ENCODE measurements around the gene CRACR2A. TPM values are rescaled to one million over a fixed set of nuclear protein-coding genes. Genes with fewer than 3 reads are reported as not detected.

CRACR2A gene
- total RNA-seq, 1 experiment from 2014 or later, result not detected

DNA sequence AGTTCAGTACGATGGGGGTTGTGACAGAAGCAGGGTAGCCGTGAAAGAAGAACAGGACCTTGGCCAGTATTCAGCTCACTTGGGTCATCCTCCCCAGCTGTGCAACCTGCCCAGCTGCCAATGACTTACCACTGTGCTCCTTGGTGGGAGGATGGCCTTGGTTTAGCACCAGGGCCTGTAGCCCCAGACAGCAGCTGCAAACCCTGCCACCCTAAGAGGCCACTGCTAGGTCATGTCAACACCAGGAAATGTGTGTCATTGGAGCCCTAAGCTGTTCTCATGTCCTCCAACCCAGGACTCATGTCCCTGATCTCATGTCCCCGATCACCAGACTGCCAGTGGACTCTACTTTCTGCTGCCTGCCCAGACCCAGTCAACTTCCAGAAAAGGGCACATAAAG lies 3.0 kb upstream of the CRACR2A start:
- H3K9ac ChIP-seq (ENCODE audit: low read length), result no peak overlapping the region
- ATAC-seq (no peak), DNase-seq (no peak)
- H3K36me3 ChIP-seq (ENCODE audit: low read depth, low read length), result no peaks in the 10 kb centered on the region
- BruUV-seq (replicated peaks), result no TSS peak
- no peak overlapping the region for H2AFZ ChIP-seq (ENCODE audit: low read length)
- H4K20me1 ChIP-seq (ENCODE audit: low read length), result no peaks in the 10 kb centered on the region
- no peak overlapping the region for H3K4me3 ChIP-seq (ENCODE audit: low read length)
- no peaks in the 10 kb centered on the region for H3K4me1 ChIP-seq (ENCODE audit: insufficient read depth, low read length)
- no peak overlapping the region for H3K27ac ChIP-seq (ENCODE audit: low read length)
- H3F3A ChIP-seq (ENCODE audit: low read length, unreplicated experiment), result no peaks in the 10 kb centered on the region
- TF ChIP-seq EZH2 (IDR thresholded peaks at IDR 0.05; ENCODE audit: low read length, unreplicated experiment) (no peak), EZH2phosphoT487 (IDR thresholded peaks at IDR 0.05; ENCODE audit: borderline replicate concordance, low read length) (no peak)
- TF ChIP-seq, protein P1, sequence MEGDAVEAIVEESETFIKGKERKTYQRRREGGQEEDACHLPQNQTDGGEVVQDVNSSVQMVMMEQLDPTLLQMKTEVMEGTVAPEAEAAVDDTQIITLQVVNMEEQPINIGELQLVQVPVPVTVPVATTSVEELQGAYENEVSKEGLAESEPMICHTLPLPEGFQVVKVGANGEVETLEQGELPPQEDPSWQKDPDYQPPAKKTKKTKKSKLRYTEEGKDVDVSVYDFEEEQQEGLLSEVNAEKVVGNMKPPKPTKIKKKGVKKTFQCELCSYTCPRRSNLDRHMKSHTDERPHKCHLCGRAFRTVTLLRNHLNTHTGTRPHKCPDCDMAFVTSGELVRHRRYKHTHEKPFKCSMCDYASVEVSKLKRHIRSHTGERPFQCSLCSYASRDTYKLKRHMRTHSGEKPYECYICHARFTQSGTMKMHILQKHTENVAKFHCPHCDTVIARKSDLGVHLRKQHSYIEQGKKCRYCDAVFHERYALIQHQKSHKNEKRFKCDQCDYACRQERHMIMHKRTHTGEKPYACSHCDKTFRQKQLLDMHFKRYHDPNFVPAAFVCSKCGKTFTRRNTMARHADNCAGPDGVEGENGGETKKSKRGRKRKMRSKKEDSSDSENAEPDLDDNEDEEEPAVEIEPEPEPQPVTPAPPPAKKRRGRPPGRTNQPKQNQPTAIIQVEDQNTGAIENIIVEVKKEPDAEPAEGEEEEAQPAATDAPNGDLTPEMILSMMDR (conservative IDR thresholded peaks at IDR 0.05; ENCODE audit: low read depth, low read length), result no peak
- intact Hi-C loops (cut with micrococcal nuclease), result no loop called here
- no peaks in the 10 kb centered on the region for H3K9me2 ChIP-seq (replicated peaks; ENCODE audit: low read length)
- no peaks in the 10 kb centered on the region for H3K9me3 ChIP-seq (ENCODE audit: low read length)
- no peaks in the 10 kb centered on the region for H3K27me3 ChIP-seq (ENCODE audit: low read length)
- no peaks in the 10 kb centered on the region for H3K79me2 ChIP-seq (ENCODE audit: low read length)
- no peak overlapping the region for H3K4me2 ChIP-seq (ENCODE audit: low read length)
- ChIA-PET CTCF (no interaction called here), POLR2A (ENCODE audit: unreplicated experiment) (no interaction called here)

DNA sequence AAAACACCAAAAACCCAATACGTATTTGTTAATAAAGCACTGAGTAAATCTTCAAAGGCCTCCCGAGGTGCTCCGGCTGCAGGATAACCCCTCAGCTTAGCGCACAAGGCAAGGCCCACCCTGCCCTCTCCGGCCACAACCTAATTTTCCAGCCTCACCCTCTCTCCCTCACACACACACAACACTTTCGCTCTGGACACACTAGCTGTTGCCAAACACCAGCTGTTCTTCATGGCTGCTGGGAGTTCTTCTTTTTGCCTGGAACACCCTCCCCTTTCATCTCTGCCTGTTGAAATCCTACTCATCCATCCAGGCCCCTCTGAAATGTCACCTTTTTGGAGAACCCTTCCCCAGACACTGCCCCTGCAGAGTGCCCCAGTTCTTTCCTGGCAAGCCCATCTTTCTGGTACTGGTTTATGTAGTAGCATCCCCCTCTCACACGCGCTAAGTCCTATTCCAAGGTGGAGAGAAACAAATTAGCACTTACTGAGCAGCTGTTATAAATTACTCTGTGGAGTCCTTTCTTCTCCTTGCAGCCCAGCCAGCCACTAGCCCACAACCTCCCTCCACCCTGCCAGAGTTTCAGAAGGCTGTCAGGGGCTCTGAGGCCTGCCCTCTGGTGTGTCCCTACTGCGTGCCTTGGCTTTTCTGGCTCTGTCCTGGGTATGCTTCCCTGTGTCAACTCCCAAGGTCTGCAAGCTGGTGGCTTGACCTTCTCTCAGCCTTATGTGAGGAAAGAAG lies 805 bp upstream of the CRACR2A start:
- no peak for DNase-seq
- TF ChIP-seq EZH2phosphoT487 (IDR thresholded peaks at IDR 0.05; ENCODE audit: borderline replicate concordance, low read length) (no peak), EZH2 (IDR thresholded peaks at IDR 0.05; ENCODE audit: low read length, unreplicated experiment) (no peak)
- TF ChIP-seq, protein P1 (conservative IDR thresholded peaks at IDR 0.05; ENCODE audit: low read depth, low read length), result no peak

DNA sequence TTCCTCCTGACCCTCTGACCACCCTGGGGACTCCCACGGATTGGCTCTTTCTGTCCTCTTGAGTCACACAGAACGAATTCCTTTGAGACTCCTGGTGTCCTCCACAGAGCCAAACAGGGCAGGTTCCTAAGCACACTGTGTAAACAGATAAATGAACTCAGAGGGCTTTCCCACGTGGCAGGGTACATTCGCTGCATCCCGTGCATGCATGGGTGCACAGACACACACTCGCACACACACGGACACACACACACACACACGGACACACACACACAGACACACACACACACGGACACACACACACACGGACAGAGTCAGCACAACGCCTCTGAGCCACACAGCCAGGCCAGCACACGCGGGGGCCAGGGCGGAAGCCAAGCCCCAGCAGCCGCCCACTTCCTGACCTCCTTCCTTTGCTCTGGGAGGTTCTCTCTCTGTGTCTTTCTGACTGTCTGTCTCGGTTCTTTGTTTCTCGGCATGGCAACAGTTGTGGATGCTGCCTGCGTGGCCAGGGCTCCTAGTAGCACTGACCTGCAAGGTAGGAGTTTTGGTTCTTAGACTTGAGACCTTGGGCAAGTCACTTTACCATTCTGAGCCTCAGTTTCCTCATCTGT lies 706 bp downstream of the CRACR2A start:
- no peaks in the 10 kb centered on the region for H4K20me1 ChIP-seq (ENCODE audit: low read length)
- BruUV-seq (replicated peaks), result no TSS peak
- DNase-seq (no peak), ATAC-seq (no peak)
- H3K27me3 ChIP-seq (ENCODE audit: low read length), result no peaks in the 10 kb centered on the region
- ChIA-PET POLR2A (ENCODE audit: unreplicated experiment) (no interaction called here), CTCF (no interaction called here)
- H3K9ac ChIP-seq (ENCODE audit: low read length), result no peak overlapping the region
- H3K27ac ChIP-seq (ENCODE audit: low read length), result no peak overlapping the region
- H3K4me2 ChIP-seq (ENCODE audit: low read length), result no peak overlapping the region
- no peak for TF ChIP-seq EZH2 (IDR thresholded peaks at IDR 0.05; ENCODE audit: low read length, unreplicated experiment)
- TF ChIP-seq, protein P1 (conservative IDR thresholded peaks at IDR 0.05; ENCODE audit: low read depth, low read length), result no peak
- TF ChIP-seq EZH2phosphoT487 (IDR thresholded peaks at IDR 0.05; ENCODE audit: borderline replicate concordance, low read length), result no peak
- intact Hi-C loops (cut with micrococcal nuclease), result no loop called here
- no peaks in the 10 kb centered on the region for H3K4me1 ChIP-seq (ENCODE audit: insufficient read depth, low read length)
- H3K79me2 ChIP-seq (ENCODE audit: low read length), result no peaks in the 10 kb centered on the region
- no peak overlapping the region for H2AFZ ChIP-seq (ENCODE audit: low read length)
- no peaks in the 10 kb centered on the region for H3K9me3 ChIP-seq (ENCODE audit: low read length)
- H3F3A ChIP-seq (ENCODE audit: low read length, unreplicated experiment), result no peaks in the 10 kb centered on the region
- no peak overlapping the region for H3K4me3 ChIP-seq (ENCODE audit: low read length)
- no peaks in the 10 kb centered on the region for H3K36me3 ChIP-seq (ENCODE audit: low read depth, low read length)
- no peaks in the 10 kb centered on the region for H3K9me2 ChIP-seq (replicated peaks; ENCODE audit: low read length)

More for the DNA sequence above, 805 bp upstream of the CRACR2A start:
- no peaks in the 10 kb centered on the region for H3F3A ChIP-seq (ENCODE audit: low read length, unreplicated experiment)
- no peaks in the 10 kb centered on the region for H3K79me2 ChIP-seq (ENCODE audit: low read length)
- no peak for ATAC-seq
- H3K36me3 ChIP-seq (ENCODE audit: low read depth, low read length), result no peaks in the 10 kb centered on the region
- H3K27ac ChIP-seq (ENCODE audit: low read length), result no peak overlapping the region
- no peak overlapping the region for H3K4me3 ChIP-seq (ENCODE audit: low read length)
- no peaks in the 10 kb centered on the region for H3K27me3 ChIP-seq (ENCODE audit: low read length)
- no peak overlapping the region for H3K9ac ChIP-seq (ENCODE audit: low read length)
- no TSS peak for BruUV-seq (replicated peaks)
- no peaks in the 10 kb centered on the region for H4K20me1 ChIP-seq (ENCODE audit: low read length)
- POLR2A ChIA-PET (ENCODE audit: unreplicated experiment), result no interaction called here
- H2AFZ ChIP-seq (ENCODE audit: low read length), result no peak overlapping the region
- CTCF ChIA-PET, result no interaction called here
- H3K4me2 ChIP-seq (ENCODE audit: low read length), result no peak overlapping the region
- H3K9me3 ChIP-seq (ENCODE audit: low read length), result no peaks in the 10 kb centered on the region
- H3K9me2 ChIP-seq (replicated peaks; ENCODE audit: low read length), result no peaks in the 10 kb centered on the region
- intact Hi-C loops (cut with micrococcal nuclease), result no loop called here
- H3K4me1 ChIP-seq (ENCODE audit: insufficient read depth, low read length), result no peaks in the 10 kb centered on the region
